Naive thymus-derived CD8-positive, alpha-beta T cell (primary cell): ENCODE results near the gene MRPS26. TPM values are rescaled to one million over a fixed set of nuclear protein-coding genes. Genes with fewer than 3 reads are reported as not detected.
"Not testable (repeated sequence)": the region's sequence is repeated elsewhere in the genome, so short reads cannot be mapped to it uniquely, and the experiment has no call there.

Experiments
- ATAC-seq, 2 donors: fragments of 150-1000 bp; cut with Tn5 transposase in 1 of 2; sonication (Bioruptor Pico), chemical (Tn5 transposase) in 1 of 2; 1 replicate in 1 of 2; 2 replicates in 1 of 2; pipeline ENCODE4 v1.10.0; 2021; ENCODE audit warnings: mild to moderate bottlenecking in 2 of 2, moderate library complexity in 2 of 2
- POLR2A ChIA-PET: fragments of 350-600 bp; sonication (Branson Sonifier 250); formaldehyde crosslinking; loops from one replicate; lab custom pipeline; 2021; ENCODE audit warnings: antibody characterized with exemption; lab: Charles Lee
- DNase-seq, 10 donors: peaks; one replicate each; pipeline versions ENCODE4 v3.0.0 to v3.0.0-alpha.2; 2020 to 2022
- H3K27ac Mint-ChIP-seq, 10 donors: one replicate each; pipeline ENCODE4 v1.8.0; 2020 to 2022; ENCODE audit warnings: mild to moderate bottlenecking in 10 of 10, mixed read lengths in 10 of 10, moderate library complexity in 4 of 10, inconsistent platforms in 1 of 10
- H3K27me3 Mint-ChIP-seq, 5 donors: one replicate each; pipeline ENCODE4 v1.8.0; 2021 to 2022; ENCODE audit warnings: mixed read lengths in 5 of 5
- H3K36me3 Mint-ChIP-seq, 3 donors: one replicate each; pipeline ENCODE4 v1.8.0; 2020 to 2022; ENCODE audit warnings: mixed read lengths in 3 of 3, mild to moderate bottlenecking in 2 of 3, inconsistent platforms in 1 of 3
- H3K4me1 Mint-ChIP-seq, 4 donors: one replicate each; pipeline ENCODE4 v1.8.0; 2021 to 2022; ENCODE audit warnings: mixed read lengths in 4 of 4
- H3K4me3 Mint-ChIP-seq, 10 donors: one replicate each; pipeline ENCODE4 v1.8.0; 2020 to 2022; ENCODE audit warnings: mild to moderate bottlenecking in 10 of 10, mixed read lengths in 10 of 10, moderate library complexity in 6 of 10, inconsistent platforms in 1 of 10
- H3K9me3 Mint-ChIP-seq, 9 donors: one replicate each; pipeline ENCODE4 v1.8.0; 2020 to 2022; ENCODE audit warnings: mixed read lengths in 9 of 9, mild to moderate bottlenecking in 3 of 9, inconsistent platforms in 1 of 9, moderate library complexity in 1 of 9
- polyA plus RNA-seq, 3 donors: library from polyadenylated mRNA; unstranded; fragments of 300-500 nt; fragmentation: Illumina TruSeq; gene quantifications; one replicate each; pipeline ENCODE4 v1.2.3, GENCODE V29; 2021
- total RNA-seq, 8 experiments: library from RNA in 2 of 8; stranded (reverse) in 2 of 8; gene quantifications; one replicate each; pipeline ENCODE4 v1.2.3 and lab custom pipeline; 2021 to 2026

The MRPS26 gene
- total and polyA plus RNA-seq, 5 experiments from 2014 or later, result 27.6 to 81.8 (median 59.2) TPM

- Mint-ChIP-seq H3K9me3 (no peaks in the 10 kb centered on the region), H3K27me3 (no peaks in the 10 kb centered on the region), H3K4me1 (no peaks in the 10 kb centered on the region), H3K36me3 (peaks cover 0 to 78% (median 17%) of the 10 kb centered on the region in 3 donors), H3K27ac (peak overlapping the region in 1 of 10 donors; percentile 3), H3K4me3 (no peak overlapping the region)
- DNase-seq (no peak), ATAC-seq (no peak)
- POLR2A ChIA-PET, result interaction anchor here (0.9 kb wide), 1 partner anchor 13 kb away, joined by 3 read pairs; no protein-coding TSS in a partner anchor
These were observed 24.1 kb upstream of the MRPS26 start for GRCh38 chr20:3021777-3022176.

- POLR2A ChIA-PET, H3K4me3 Mint-ChIP-seq, H3K27me3 Mint-ChIP-seq, DNase-seq, H3K9me3 Mint-ChIP-seq, ATAC-seq, H3K4me1 Mint-ChIP-seq: not testable (repeated sequence)
- Mint-ChIP-seq H3K36me3 (peaks cover 0 to 78% (median 20%) of the 10 kb centered on the region in 3 donors), H3K27ac (peak overlapping the region in 5 of 10 donors; percentile 4 to 75 (median 16))
These were observed 23.0 kb upstream of the MRPS26 start for GRCh38 chr20:3022559-3023490.

- peaks cover 0 to 71% (median 17%) of the 10 kb centered on the region in 3 donors for H3K36me3 Mint-ChIP-seq
These were observed 17.9 kb upstream of the MRPS26 start for GRCh38 chr20:3027987-3028386.

GRCh38 chr20:3031524-3032147 is 14.2 kb upstream of the MRPS26 start:
- Mint-ChIP-seq H3K36me3 (peaks cover 0 to 65% (median 20%) of the 10 kb centered on the region in 3 donors), H3K4me1 (peaks cover 0 to 1% (median 0%) of the 10 kb centered on the region in 4 donors), H3K9me3 (no peaks in the 10 kb centered on the region), H3K27me3 (no peaks in the 10 kb centered on the region), H3K27ac (no peak overlapping the region), H3K4me3 (no peak overlapping the region)
- POLR2A ChIA-PET, result no interaction called here
- DNase-seq (no peak), ATAC-seq (no peak)

More at GRCh38 chr20:3027987-3028386, 17.9 kb upstream of the MRPS26 start:
- no peaks in the 10 kb centered on the region for H3K9me3 Mint-ChIP-seq
- H3K4me1 Mint-ChIP-seq, result no peaks in the 10 kb centered on the region
- POLR2A ChIA-PET, result no interaction called here
- H3K27ac Mint-ChIP-seq, result peak overlapping the region in 3 of 10 donors; percentile 3 to 67 (median 7)
- H3K4me3 Mint-ChIP-seq, result no peak overlapping the region
- ATAC-seq, result no peak
- no peaks in the 10 kb centered on the region for H3K27me3 Mint-ChIP-seq
- DNase-seq, result no peak

- no peaks in the 10 kb centered on the region for H3K27me3 Mint-ChIP-seq
- H3K36me3 Mint-ChIP-seq, result peaks cover 0 to 65% (median 15%) of the 10 kb centered on the region in 3 donors
- peaks cover 0 to 1% (median 0%) of the 10 kb centered on the region in 4 donors for H3K4me1 Mint-ChIP-seq
- H3K27ac Mint-ChIP-seq, result no peak overlapping the region
- POLR2A ChIA-PET, result interaction anchor here (0.7 kb wide), 1 partner anchor 13 kb away, joined by 4 read pairs; no protein-coding TSS in a partner anchor
- no peak overlapping the region for H3K4me3 Mint-ChIP-seq
- ATAC-seq (no peak), DNase-seq (no peak)
- H3K9me3 Mint-ChIP-seq, result no peaks in the 10 kb centered on the region
These were observed 13.2 kb upstream of the MRPS26 start for GRCh38 chr20:3032624-3033023.

GRCh38 chr20:3037654-3038053 is 8.2 kb upstream of the MRPS26 start:
- no peaks in the 10 kb centered on the region for H3K9me3 Mint-ChIP-seq
- H3K4me1 Mint-ChIP-seq, result peaks cover 0 to 13% (median 1%) of the 10 kb centered on the region in 4 donors
- no peaks in the 10 kb centered on the region for H3K27me3 Mint-ChIP-seq
- POLR2A ChIA-PET, result no interaction called here
- H3K27ac Mint-ChIP-seq, result peak overlapping the region in 2 of 10 donors; percentile 46 to 92
- DNase-seq, result no peak
- H3K36me3 Mint-ChIP-seq, result peaks cover 0 to 71% (median 13%) of the 10 kb centered on the region in 3 donors
- ATAC-seq, result no peak
- H3K4me3 Mint-ChIP-seq, result no peak overlapping the region

- Mint-ChIP-seq H3K4me3 (no peak overlapping the region), H3K9me3 (no peaks in the 10 kb centered on the region), H3K4me1 (peaks cover 0 to 13% (median 1%) of the 10 kb centered on the region in 4 donors), H3K27me3 (no peaks in the 10 kb centered on the region), H3K27ac (peak overlapping the region in 7 of 10 donors; percentile 27 to 82 (median 46)), H3K36me3 (peaks cover 0 to 71% (median 13%) of the 10 kb centered on the region in 3 donors)
- no peak for DNase-seq
- ATAC-seq, result no peak
- POLR2A ChIA-PET, result no interaction called here
These were observed 7.4 kb upstream of the MRPS26 start for GRCh38 chr20:3038454-3038853.

GRCh38 chr20:3039426-3039825 is 6.4 kb upstream of the MRPS26 start:
- Mint-ChIP-seq H3K27ac (peak overlapping the region in 5 of 10 donors; percentile 3 to 94 (median 42)), H3K4me3 (no peak overlapping the region), H3K27me3 (no peaks in the 10 kb centered on the region), H3K9me3 (no peaks in the 10 kb centered on the region), H3K36me3 (peaks cover 0 to 64% (median 13%) of the 10 kb centered on the region in 3 donors), H3K4me1 (peaks cover 0 to 16% (median 1%) of the 10 kb centered on the region in 4 donors)
- ATAC-seq, result no peak
- POLR2A ChIA-PET, result interaction anchor here (0.7 kb wide), 1 partner anchor 29 kb away, joined by 3 read pairs; no protein-coding TSS in a partner anchor
- DNase-seq, result no peak

GRCh38 chr20:3040086-3040485 is 5.8 kb upstream of the MRPS26 start:
- H3K4me1 Mint-ChIP-seq, result peaks cover 3 to 17% (median 4%) of the 10 kb centered on the region in 4 donors
- H3K27ac Mint-ChIP-seq, result peak overlapping the region in 9 of 10 donors; percentile 2 to 94 (median 49)
- ATAC-seq (no peak), DNase-seq (no peak)
- POLR2A ChIA-PET, result interaction anchor here (0.7 kb wide), 1 partner anchor 30 kb away, joined by 3 read pairs; no protein-coding TSS in a partner anchor
- peaks cover 0 to 58% (median 12%) of the 10 kb centered on the region in 3 donors for H3K36me3 Mint-ChIP-seq
- H3K27me3 Mint-ChIP-seq, result no peaks in the 10 kb centered on the region
- H3K4me3 Mint-ChIP-seq, result no peak overlapping the region
- H3K9me3 Mint-ChIP-seq, result no peaks in the 10 kb centered on the region

GRCh38 chr20:3041854-3042409 is 3.9 kb upstream of the MRPS26 start:
- ATAC-seq, result no peak
- Mint-ChIP-seq H3K27ac (peak overlapping the region in 8 of 10 donors; percentile 30 to 92 (median 72)), H3K4me3 (no peak overlapping the region), H3K27me3 (no peaks in the 10 kb centered on the region), H3K36me3 (peaks cover 0 to 41% (median 2%) of the 10 kb centered on the region in 3 donors), H3K9me3 (no peaks in the 10 kb centered on the region), H3K4me1 (peaks cover 11 to 23% (median 16%) of the 10 kb centered on the region in 4 donors)
- no peak for DNase-seq
- POLR2A ChIA-PET, result interaction anchor here (1.1 kb wide), 1 partner anchor 42 kb away, joined by 3 read pairs; no protein-coding TSS in a partner anchor

GRCh38 chr20:3042625-3043024 is 3.2 kb upstream of the MRPS26 start:
- DNase-seq (no peak), ATAC-seq (no peak)
- Mint-ChIP-seq H3K36me3 (peaks cover 0 to 35% (median 2%) of the 10 kb centered on the region in 3 donors), H3K9me3 (no peaks in the 10 kb centered on the region), H3K4me3 (peak overlapping the region in 1 of 10 donors; percentile 48), H3K27me3 (no peaks in the 10 kb centered on the region), H3K27ac (peak overlapping the region in 7 of 10 donors; percentile 8 to 86 (median 52)), H3K4me1 (peaks cover 16 to 24% (median 19%) of the 10 kb centered on the region in 4 donors)
- POLR2A ChIA-PET, result interaction anchor here (1.1 kb wide), 1 partner anchor 41 kb away, joined by 3 read pairs; no protein-coding TSS in a partner anchor

GRCh38 chr20:3043322-3043721 is 2.5 kb upstream of the MRPS26 start, which contains the start of gene GNRH2:
TSS of gene GNRH2 (plus strand) at chr20:3043622. CDS start at chr20:3044415, 793 bp downstream.
- Mint-ChIP-seq H3K27me3 (no peaks in the 10 kb centered on the region), H3K36me3 (peaks cover 0 to 32% (median 2%) of the 10 kb centered on the region in 3 donors), H3K27ac (peak within 1 kb of the TSS; percentile 9 to 86 (median 57)), H3K4me3 (peak within 1 kb of the TSS in 7 of 10 donors; percentile 9 to 88 (median 48)), H3K4me1 (peaks cover 18 to 24% (median 21%) of the 10 kb centered on the region in 4 donors), H3K9me3 (no peaks in the 10 kb centered on the region)
- DNase-seq (no peak), ATAC-seq (no peak)
- POLR2A ChIA-PET, result interaction anchor here (0.6 kb wide), 1 partner anchor 175 kb away, joined by 3 read pairs; no protein-coding TSS in a partner anchor
